ENCODE results near the gene SORCS2.

Gene SORCS2

DNA sequence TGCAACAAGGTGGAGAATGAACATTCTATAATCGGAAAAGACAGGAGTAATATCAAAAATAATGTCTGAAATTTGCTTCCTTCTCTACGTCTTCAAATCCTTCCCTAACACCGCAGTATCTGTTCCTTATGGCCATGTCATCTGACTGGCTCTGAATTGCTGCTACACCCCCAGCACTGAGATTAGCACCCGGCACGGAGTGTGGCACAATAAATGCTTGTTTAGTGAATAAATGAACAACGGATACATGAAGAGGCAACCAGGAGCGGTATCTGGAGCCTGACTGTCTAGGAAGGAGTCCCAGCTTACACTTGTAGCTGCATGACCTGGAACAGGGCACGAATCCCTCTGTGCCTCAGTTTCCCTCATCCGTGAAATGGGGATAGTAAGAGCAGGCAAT lies 583.1 kb downstream of the SORCS2 start:
- TF ChIP-seq, protein P1, sequence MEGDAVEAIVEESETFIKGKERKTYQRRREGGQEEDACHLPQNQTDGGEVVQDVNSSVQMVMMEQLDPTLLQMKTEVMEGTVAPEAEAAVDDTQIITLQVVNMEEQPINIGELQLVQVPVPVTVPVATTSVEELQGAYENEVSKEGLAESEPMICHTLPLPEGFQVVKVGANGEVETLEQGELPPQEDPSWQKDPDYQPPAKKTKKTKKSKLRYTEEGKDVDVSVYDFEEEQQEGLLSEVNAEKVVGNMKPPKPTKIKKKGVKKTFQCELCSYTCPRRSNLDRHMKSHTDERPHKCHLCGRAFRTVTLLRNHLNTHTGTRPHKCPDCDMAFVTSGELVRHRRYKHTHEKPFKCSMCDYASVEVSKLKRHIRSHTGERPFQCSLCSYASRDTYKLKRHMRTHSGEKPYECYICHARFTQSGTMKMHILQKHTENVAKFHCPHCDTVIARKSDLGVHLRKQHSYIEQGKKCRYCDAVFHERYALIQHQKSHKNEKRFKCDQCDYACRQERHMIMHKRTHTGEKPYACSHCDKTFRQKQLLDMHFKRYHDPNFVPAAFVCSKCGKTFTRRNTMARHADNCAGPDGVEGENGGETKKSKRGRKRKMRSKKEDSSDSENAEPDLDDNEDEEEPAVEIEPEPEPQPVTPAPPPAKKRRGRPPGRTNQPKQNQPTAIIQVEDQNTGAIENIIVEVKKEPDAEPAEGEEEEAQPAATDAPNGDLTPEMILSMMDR (IDR thresholded peaks at IDR 0.05; ENCODE audit: control insufficient read depth, insufficient read depth, low read depth, low read length, missing control alignments), result no peak
- DNase-seq (ENCODE audit: low read depth), result no peak
- H3K4me3 ChIP-seq (ENCODE audit: control insufficient read depth, low read depth, low read length), result no peak overlapping the region

DNA sequence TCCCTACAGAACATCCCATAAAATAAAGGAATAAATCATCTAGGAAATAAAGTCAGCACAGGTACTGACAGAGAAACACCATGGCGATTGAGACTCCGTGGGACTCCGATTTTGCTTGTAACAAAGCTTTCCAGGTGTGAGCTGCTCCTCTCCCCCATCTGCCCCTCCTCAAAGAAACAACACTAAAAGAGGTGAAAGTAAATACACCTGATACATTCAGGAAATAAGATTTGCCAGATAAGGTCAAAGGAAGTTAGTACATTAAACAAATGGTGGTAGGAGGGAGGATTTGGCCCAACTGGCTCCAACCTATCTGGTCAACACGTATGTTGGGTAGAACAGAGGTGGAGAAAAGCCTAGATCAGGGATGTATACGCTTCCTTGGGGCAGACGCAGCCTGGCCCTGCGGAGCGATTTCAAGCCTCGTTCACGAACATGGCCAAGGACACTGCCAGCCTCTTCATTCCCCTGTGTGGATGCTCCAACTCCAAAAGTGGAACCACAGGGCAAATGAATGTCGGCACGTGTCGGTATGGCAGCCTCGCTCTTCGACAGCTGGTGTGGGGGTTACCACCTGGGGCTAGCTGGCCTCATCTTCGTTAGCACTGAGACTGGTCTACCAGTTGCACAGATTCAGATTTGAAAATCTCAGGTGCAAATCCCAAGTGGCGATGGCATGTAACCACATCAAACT lies 584.8 kb downstream of the SORCS2 start:
- TF ChIP-seq, protein P1 (IDR thresholded peaks at IDR 0.05; ENCODE audit: control insufficient read depth, insufficient read depth, low read depth, low read length, missing control alignments), result no peak
- DNase-seq (ENCODE audit: low read depth), result no peak
- no peak overlapping the region for H3K4me3 ChIP-seq (ENCODE audit: control insufficient read depth, low read depth, low read length)

DNA sequence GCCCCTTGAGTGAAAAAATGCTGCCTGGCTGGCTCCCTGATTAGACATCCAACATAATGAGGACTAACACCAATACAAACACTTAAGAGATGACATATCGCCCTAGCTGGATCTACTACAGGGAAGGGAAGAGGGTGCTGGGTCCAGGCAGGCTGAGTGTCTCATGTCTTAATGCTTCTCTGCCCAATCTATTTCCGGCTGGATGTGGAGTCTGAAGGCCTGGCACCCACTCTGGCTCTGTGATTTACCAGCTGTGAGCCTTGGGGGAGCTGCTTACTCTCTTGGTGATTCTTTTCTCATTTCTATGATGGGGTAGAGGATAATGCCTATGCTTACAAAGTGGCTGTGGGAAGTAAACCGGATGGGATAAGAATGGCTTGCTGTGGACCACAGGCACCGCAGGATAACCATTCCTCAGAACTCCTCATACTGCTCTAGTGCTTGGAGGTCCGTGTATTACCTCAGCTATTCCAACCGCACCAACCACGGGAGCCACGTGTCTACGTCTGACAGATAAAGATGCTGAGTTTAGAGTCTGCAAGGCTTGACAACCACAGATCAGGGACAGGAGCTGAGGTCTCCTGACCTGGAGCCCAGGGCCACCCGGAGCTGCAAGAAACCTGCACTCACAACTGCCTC lies 585.7 kb downstream of the SORCS2 start:
- H3K4me3 ChIP-seq (ENCODE audit: control insufficient read depth, low read depth, low read length), result no peak overlapping the region

DNA sequence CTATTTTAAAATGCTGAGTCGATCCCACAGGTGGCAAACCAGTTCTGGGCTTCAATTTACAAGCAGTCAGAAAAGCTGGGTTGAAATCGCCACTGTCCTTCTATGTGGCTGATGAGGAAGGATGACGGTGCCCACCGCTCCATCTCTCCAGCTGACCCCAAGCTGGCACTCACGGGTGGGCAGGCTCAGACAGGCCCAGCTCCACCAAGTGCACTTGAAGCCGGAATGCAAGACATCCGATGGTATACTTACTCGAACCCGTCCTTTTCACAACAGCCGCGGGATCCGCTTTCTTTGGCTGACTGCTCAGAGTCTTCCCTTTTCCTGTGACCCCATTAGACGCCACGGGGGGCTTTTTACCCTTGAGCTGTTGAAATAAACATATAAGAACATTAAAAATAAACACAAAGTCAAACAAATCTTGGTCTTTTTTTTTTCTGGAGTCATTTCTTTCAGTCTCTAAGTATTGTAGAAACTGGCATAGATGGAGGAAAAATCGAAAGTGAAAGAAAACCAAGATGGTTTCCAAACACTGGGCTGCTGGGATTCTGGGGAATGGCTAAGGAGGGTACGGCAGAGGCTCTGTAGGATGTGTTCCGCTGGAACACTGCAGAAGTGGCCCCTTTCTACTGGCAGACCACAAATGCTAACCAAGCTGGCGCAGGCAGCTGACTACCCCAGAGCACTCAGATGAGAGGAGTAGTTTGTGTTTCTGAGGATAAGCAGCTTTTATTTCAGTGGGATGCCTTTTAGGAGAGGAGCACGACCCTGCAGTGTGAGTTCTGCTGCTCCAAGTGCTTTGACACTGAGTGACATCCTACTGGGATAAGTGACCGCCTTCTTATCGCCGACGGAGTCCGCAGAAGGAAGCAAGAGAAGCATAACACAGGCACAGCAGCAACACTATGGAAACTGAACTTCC lies 586.4 kb downstream of the SORCS2 start:
- no peak for DNase-seq (ENCODE audit: low read depth)
- TF ChIP-seq, protein P1 (IDR thresholded peaks at IDR 0.05; ENCODE audit: control insufficient read depth, insufficient read depth, low read depth, low read length, missing control alignments), result no peak
- H3K4me3 ChIP-seq (ENCODE audit: control insufficient read depth, low read depth, low read length), result no peak overlapping the region

More for the DNA sequence above, 585.7 kb downstream of the SORCS2 start:
- TF ChIP-seq, protein P1 (IDR thresholded peaks at IDR 0.05; ENCODE audit: control insufficient read depth, insufficient read depth, low read depth, low read length, missing control alignments), result no peak
- no peak for DNase-seq (ENCODE audit: low read depth)

DNA sequence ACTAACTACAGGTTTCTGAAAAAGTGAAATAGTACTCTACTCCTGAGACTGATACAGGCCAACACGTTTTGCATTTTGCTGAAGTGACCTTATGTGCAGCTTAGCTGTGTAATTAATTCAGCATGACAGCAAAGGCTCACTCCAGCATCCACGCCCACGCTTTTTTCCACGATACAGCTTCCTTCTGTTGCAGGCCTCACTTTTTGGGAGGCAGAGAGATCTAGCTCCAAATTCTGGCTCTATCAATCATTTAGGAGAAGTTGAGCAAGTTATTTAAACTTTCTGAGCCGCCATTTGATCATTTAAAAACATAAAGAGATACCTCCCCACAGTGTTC lies 587.1 kb downstream of the SORCS2 start:
- TF ChIP-seq, protein P1 (IDR thresholded peaks at IDR 0.05; ENCODE audit: control insufficient read depth, insufficient read depth, low read depth, low read length, missing control alignments), result no peak
- no peak overlapping the region for H3K4me3 ChIP-seq (ENCODE audit: control insufficient read depth, low read depth, low read length)
- DNase-seq (ENCODE audit: low read depth), result no peak

DNA sequence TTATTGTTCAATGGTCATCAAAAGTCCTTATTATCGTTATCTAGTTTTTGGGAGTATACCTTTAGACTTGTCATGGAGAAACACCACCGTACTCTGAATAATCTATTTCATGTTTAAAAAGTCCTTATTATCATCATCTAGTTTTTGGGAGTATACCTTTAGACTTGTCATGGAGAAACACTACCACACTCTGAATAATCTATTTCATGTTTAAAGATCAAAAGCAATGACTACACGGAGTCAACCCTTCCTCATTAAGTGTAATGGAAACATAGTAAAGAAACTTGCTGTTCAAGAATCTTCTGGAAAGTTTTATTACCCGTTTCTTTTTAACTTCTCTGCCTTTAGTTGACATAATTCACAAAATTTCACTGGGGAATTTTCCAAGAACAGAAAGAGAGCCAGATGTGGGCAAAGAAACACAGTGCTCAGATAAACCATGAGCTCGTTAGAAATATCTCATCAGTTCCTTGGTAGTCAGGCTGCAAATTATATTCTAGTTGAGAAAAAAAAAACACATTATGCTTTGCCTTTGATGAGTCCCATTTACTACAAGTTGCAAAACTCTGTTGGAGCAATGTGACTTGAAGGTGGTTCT lies 588.5 kb downstream of the SORCS2 start:
- H3K4me3 ChIP-seq (ENCODE audit: control insufficient read depth, low read depth, low read length), result no peak overlapping the region
- DNase-seq (ENCODE audit: low read depth), result no peak
- TF ChIP-seq, protein P1 (IDR thresholded peaks at IDR 0.05; ENCODE audit: control insufficient read depth, insufficient read depth, low read depth, low read length, missing control alignments), result no peak
